ENCODE data around the gene FRMD8. TPM values are rescaled to one million over a fixed set of nuclear protein-coding genes. Genes with fewer than 3 reads are reported as not detected.

FRMD8 gene
- total and polyA plus RNA-seq, 2 experiments from 2014 or later = 25.4 to 106 TPM

DNA sequence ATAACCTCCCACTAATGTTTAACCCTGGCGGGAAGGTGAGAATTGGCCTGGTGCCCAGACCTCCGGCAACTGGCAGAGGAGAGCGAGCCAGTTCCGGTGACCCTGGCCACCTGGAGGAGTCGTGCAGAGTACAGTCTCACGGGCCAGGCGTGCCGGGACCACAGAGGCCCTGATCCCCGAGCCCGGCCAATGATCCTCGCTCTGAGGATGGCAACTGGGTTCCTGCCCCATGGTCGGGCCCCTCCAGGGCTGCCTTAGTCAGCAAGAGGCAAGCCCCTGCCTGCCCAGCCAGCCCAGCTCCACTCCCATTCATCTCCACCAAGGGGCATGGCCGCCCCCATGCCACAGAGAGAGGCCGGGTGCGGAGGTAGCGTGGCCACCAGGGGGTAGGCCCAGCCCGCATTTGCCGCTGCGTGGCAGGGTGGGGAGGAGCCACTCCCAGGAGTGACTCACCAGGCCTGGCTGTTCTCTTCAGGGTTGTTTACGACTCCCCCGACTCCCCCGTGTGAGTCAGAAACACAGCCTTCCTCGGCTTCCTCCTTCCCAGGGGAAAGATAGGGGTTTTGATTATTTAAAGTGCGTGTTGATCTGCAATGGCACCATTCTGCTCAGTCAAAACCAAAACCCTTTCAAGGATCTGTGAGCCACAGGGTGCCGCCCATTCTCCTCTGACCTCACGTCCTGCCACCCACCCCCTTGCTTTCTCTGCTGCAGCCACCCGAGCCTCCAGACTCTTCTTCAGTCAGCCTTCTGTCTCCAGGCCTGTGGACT is 4.2 kb upstream of the FRMD8 start, which contains the start of gene SLC25A45:
TSS of gene SLC25A45 (minus strand) at position 614 of the 771 bp plus-strand sequence. CDS start 695 bp downstream, outside the sequence.
- Histone ChIP-seq H3F3A (ENCODE audit: insufficient read depth) (peaks cover 28% of the 10 kb centered on the region), H3K9ac (peak within 1 kb of the TSS; percentile 94), H2AFZ (peak within 1 kb of the TSS; percentile 50), H4K20me1 (ENCODE audit: insufficient read depth) (no peaks in the 10 kb centered on the region), H3K36me3 (ENCODE audit: low read depth) (no peaks in the 10 kb centered on the region), H3K79me2 (ENCODE audit: insufficient read depth) (peaks cover 34% of the 10 kb centered on the region), H3K27ac (peak within 1 kb of the TSS; percentile 99), H3K4me1 (ENCODE audit: insufficient read depth) (peaks cover 30% of the 10 kb centered on the region), H3K9me3 (ENCODE audit: low read depth) (no peaks in the 10 kb centered on the region), H3K27me3 (replicated peaks; ENCODE audit: insufficient read depth) (no peaks in the 10 kb centered on the region), H3K9me2 (ENCODE audit: insufficient read depth) (no peaks in the 10 kb centered on the region), H3K4me2 (ENCODE audit: unreplicated experiment) (peak within 1 kb of the TSS; percentile 88), H3K4me3 (peak within 1 kb of the TSS; percentile 67)
- in situ Hi-C loops (cut with MboI) = no loop called here
- TF ChIP-seq EZH2 (IDR thresholded peaks at IDR 0.05; ENCODE audit: insufficient read depth, poor library complexity, severe bottlenecking) (no peak), EZH2phosphoT487 (IDR thresholded peaks at IDR 0.05; ENCODE audit: insufficient read depth, low read depth) (no peak)
- WGBS, 2 experiments (ENCODE audit: low coverage in 1 of 2, low lambda C conversion rate in 2 of 2, missing lambda C conversion rate in 2 of 2) = 1 to 2% methylated on average over 26 to 27 of the region's 27 CpGs
- peak; percentile 99 for DNase-seq

DNA sequence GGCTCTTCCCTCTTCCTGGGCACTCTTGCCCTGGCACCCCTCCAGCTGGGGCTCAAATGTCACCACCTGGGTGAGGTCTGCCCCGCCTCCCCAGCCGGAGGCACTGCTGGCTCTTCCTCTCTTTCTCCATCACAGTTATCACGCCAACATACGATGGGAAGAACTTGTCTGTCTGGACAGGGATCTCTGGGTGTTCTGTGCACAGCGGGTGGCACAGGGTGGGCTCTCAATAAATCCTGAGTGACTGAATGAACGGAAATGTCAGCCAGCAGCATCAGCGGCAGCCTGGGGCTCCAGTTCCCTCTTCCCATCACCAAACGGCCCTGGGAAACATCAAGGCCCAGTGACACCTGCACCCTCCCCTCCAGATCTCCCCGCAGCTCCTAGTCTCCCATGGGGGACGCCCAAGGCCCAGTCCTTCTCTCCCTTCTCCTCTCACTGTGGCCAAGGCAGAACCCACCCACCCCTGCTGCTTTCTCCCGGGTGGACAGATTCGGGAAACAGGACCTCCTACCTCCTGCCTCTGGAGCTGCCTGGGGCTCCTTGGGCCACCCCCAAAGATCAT is 3.6 kb upstream of the FRMD8 start:
- H4K20me1 ChIP-seq (ENCODE audit: insufficient read depth) = no peaks in the 10 kb centered on the region
- no peaks in the 10 kb centered on the region for H3K9me2 ChIP-seq (ENCODE audit: insufficient read depth)
- H3K79me2 ChIP-seq (ENCODE audit: insufficient read depth) = peaks cover 40% of the 10 kb centered on the region
- peak overlapping the region; percentile 94 for H3K9ac ChIP-seq
- no peaks in the 10 kb centered on the region for H3K36me3 ChIP-seq (ENCODE audit: low read depth)
- peak overlapping the region; percentile 99 for H3K27ac ChIP-seq
- no peaks in the 10 kb centered on the region for H3K27me3 ChIP-seq (replicated peaks; ENCODE audit: insufficient read depth)
- no peak for DNase-seq
- H3K9me3 ChIP-seq (ENCODE audit: low read depth) = no peaks in the 10 kb centered on the region
- peaks cover 28% of the 10 kb centered on the region for H3F3A ChIP-seq (ENCODE audit: insufficient read depth)
- H3K4me2 ChIP-seq (ENCODE audit: unreplicated experiment) = peak overlapping the region; percentile 88
- peak overlapping the region; percentile 67 for H3K4me3 ChIP-seq
- 1 to 2% methylated on average over 12 of the region's 12 CpGs for WGBS, 2 experiments (ENCODE audit: low coverage in 1 of 2, low lambda C conversion rate in 2 of 2, missing lambda C conversion rate in 2 of 2)
- in situ Hi-C loops (cut with MboI) = no loop called here
- H3K4me1 ChIP-seq (ENCODE audit: insufficient read depth) = peaks cover 37% of the 10 kb centered on the region
- peak overlapping the region; percentile 4; the same call in 1 of the 2 replicates for H2AFZ ChIP-seq
- TF ChIP-seq EZH2 (IDR thresholded peaks at IDR 0.05; ENCODE audit: insufficient read depth, poor library complexity, severe bottlenecking) = no peak
- no peak for TF ChIP-seq EZH2phosphoT487 (IDR thresholded peaks at IDR 0.05; ENCODE audit: insufficient read depth, low read depth)

DNA sequence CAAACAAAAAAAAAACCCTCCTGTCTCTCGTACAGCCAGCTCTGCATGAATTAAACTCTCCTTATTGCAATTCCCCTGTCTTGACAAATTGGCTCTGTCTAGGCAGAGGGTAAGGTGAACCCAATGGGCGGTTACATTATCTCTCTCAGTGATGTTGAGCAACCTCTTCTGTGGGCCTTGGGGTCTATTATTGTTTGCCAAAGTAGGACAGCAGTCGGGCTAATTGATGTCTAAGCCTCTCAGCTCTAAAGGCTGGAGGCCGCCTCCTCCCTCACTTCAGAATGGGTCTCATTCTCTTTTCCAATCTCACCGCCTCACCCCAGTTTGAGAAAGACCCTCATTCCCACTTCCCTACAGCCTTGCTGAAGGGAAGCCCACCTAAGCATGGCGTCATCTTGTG is 2.7 kb upstream of the FRMD8 start:
- H3K4me1 ChIP-seq (ENCODE audit: insufficient read depth) = peaks cover 46% of the 10 kb centered on the region
- 80 to 85% methylated on average over 6 of the region's 6 CpGs for WGBS, 2 experiments (ENCODE audit: low coverage in 1 of 2, low lambda C conversion rate in 2 of 2, missing lambda C conversion rate in 2 of 2)
- no peak overlapping the region for H3K4me3 ChIP-seq
- TF ChIP-seq EZH2phosphoT487 (IDR thresholded peaks at IDR 0.05; ENCODE audit: insufficient read depth, low read depth) = no peak
- no peak for TF ChIP-seq EZH2 (IDR thresholded peaks at IDR 0.05; ENCODE audit: insufficient read depth, poor library complexity, severe bottlenecking)
- H3F3A ChIP-seq (ENCODE audit: insufficient read depth) = peaks cover 28% of the 10 kb centered on the region
- H2AFZ ChIP-seq = no peak overlapping the region
- peaks cover 49% of the 10 kb centered on the region for H3K79me2 ChIP-seq (ENCODE audit: insufficient read depth)
- no peaks in the 10 kb centered on the region for H3K9me2 ChIP-seq (ENCODE audit: insufficient read depth)
- H3K27ac ChIP-seq = peak overlapping the region; percentile 99
- H3K36me3 ChIP-seq (ENCODE audit: low read depth) = no peaks in the 10 kb centered on the region
- H3K4me2 ChIP-seq (ENCODE audit: unreplicated experiment) = no peak overlapping the region
- H3K27me3 ChIP-seq (replicated peaks; ENCODE audit: insufficient read depth) = no peaks in the 10 kb centered on the region
- in situ Hi-C loops (cut with MboI) = no loop called here
- H4K20me1 ChIP-seq (ENCODE audit: insufficient read depth) = no peaks in the 10 kb centered on the region
- H3K9me3 ChIP-seq (ENCODE audit: low read depth) = no peaks in the 10 kb centered on the region
- DNase-seq = peak; percentile 21
- peak overlapping the region; percentile 94; the same call in 1 of the 2 replicates for H3K9ac ChIP-seq

DNA sequence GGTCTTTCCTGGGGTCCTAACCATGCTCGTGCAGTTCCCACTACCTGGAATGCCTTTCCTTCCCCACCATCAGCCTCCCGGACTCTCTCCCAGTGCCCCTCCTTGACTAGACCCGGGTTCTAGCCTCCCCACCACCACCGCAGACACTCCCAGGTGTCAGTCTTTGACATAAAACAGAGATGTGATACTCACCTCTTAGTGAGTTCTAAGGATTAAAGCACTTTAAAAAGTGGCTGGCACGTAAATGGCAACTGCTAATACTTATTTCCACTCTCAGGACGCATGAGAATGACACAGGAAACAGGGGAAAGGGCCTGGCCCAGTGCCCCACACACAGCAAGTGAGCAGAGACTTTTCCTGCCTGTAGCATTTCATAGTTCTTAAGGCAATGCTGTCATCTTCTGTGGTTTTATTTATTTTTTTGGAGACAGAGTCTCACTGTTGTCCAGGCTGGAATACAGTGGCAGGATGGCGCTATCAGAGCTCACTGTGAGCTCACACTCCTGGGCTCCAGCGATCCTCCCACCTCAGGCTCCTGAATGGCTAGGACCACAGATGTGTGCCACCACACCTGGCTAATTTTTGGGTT is 2.0 kb upstream of the FRMD8 start:
- peak overlapping the region; percentile 99 for H3K27ac ChIP-seq
- peaks cover 55% of the 10 kb centered on the region for H3K79me2 ChIP-seq (ENCODE audit: insufficient read depth)
- H4K20me1 ChIP-seq (ENCODE audit: insufficient read depth) = no peaks in the 10 kb centered on the region
- no peaks in the 10 kb centered on the region for H3K36me3 ChIP-seq (ENCODE audit: low read depth)
- in situ Hi-C loops (cut with MboI) = no loop called here
- peak; percentile 57 for DNase-seq
- no peak overlapping the region for H3K4me2 ChIP-seq (ENCODE audit: unreplicated experiment)
- no peaks in the 10 kb centered on the region for H3K27me3 ChIP-seq (replicated peaks; ENCODE audit: insufficient read depth)
- H3F3A ChIP-seq (ENCODE audit: insufficient read depth) = peaks cover 28% of the 10 kb centered on the region
- peak overlapping the region; percentile 46 for H3K9ac ChIP-seq
- no peak overlapping the region for H3K4me3 ChIP-seq
- TF ChIP-seq EZH2 (IDR thresholded peaks at IDR 0.05; ENCODE audit: insufficient read depth, poor library complexity, severe bottlenecking) (no peak), EZH2phosphoT487 (IDR thresholded peaks at IDR 0.05; ENCODE audit: insufficient read depth, low read depth) (no peak)
- H2AFZ ChIP-seq = no peak overlapping the region
- WGBS, 2 experiments (ENCODE audit: low coverage in 1 of 2, low lambda C conversion rate in 2 of 2, missing lambda C conversion rate in 2 of 2) = 71 to 73% methylated on average over 8 of the region's 8 CpGs
- peaks cover 52% of the 10 kb centered on the region for H3K4me1 ChIP-seq (ENCODE audit: insufficient read depth)
- H3K9me2 ChIP-seq (ENCODE audit: insufficient read depth) = no peaks in the 10 kb centered on the region
- H3K9me3 ChIP-seq (ENCODE audit: low read depth) = no peaks in the 10 kb centered on the region
